K562 (cell line): ENCODE results near the gene BRWD1.

Experiments used
- CC2D1A ChIP-seq: fragments of 450-650 bp; IDR thresholded peaks from 2 replicates; pipeline ENCODE4 v1.6.1; 2017; ENCODE audit warnings: mild to moderate bottlenecking
- HMBOX1 ChIP-seq: sonication (generic); IDR thresholded peaks from 2 replicates; pipeline ENCODE4 v1.6.1; 2016
- POLR2AphosphoS5 ChIP-seq: IDR thresholded peaks from 2 replicates; pipeline ENCODE4 v1.6.1; 2011; ENCODE audit warnings: mild to moderate bottlenecking, low read depth, low read length, moderate library complexity; ENCODE audit not compliant: control insufficient read depth, insufficient read depth
- RBM39 ChIP-seq: fragments of 200-400 bp; formaldehyde crosslinking; optimal IDR thresholded peaks from 2 replicates; pipeline ENCODE3; 2018; ENCODE audit warnings: low read depth, low read length
- SETDB1 ChIP-seq: IDR thresholded peaks from one replicate; pipeline ENCODE4 v1.6.1; 2012; ENCODE audit warnings: low read length, control low read depth, inconsistent platforms
- TCF7 ChIP-seq: sonication (generic); IDR thresholded peaks from 2 replicates; pipeline ENCODE4 v1.6.1; 2016; ENCODE audit warnings: antibody characterized with exemption, borderline replicate concordance
- TCF7L2 ChIP-seq: fragments of 150-350 bp; IDR thresholded peaks from 2 replicates; pipeline ENCODE4 v1.6.1; 2016; ENCODE audit warnings: low read depth, mild to moderate bottlenecking, low read length, moderate library complexity
- ZNF121 ChIP-seq: sonication (generic); formaldehyde crosslinking; conservative IDR thresholded peaks from 2 replicates; pipeline ENCODE4 v1.8.0; 2022; ENCODE audit warnings: missing genetic modification reagents
- ZNF143 ChIP-seq: sonication (generic); formaldehyde crosslinking; IDR thresholded peaks from 2 replicates; pipeline ENCODE4 v1.9.0; 2022; ENCODE audit warnings: mild to moderate bottlenecking, missing genetic modification reagents
- TF ChIP-seq, protein P1 (sequence below), 3 experiments: IDR thresholded peaks in 2 of 3; conservative IDR thresholded peaks in 1 of 3; 2 replicates each; pipeline ENCODE4 v1.5.1; 2011 to 2012; ENCODE audit warnings: low read length in 3 of 3, mild to moderate bottlenecking in 3 of 3, control low read depth in 2 of 3, improper control_type of control experiment in 1 of 3, inconsistent platforms in 1 of 3, low read depth in 1 of 3, mixed read lengths in 1 of 3, moderate library complexity in 1 of 3; ENCODE audit not compliant: insufficient read depth in 2 of 3

GRCh38 chr21:39346671-39347331 is 33.4 kb upstream of the BRWD1 start:
- TF ChIP-seq TCF7L2 (no peak), POLR2AphosphoS5 (no peak), ZNF143 (CRISPR knock-in tag) (no peak), TCF7 (no peak), RBM39 (no peak), HMBOX1 (no peak), CC2D1A (no peak), ZNF121 (CRISPR knock-in tag) (no peak), SETDB1 (no peak)
- TF ChIP-seq, protein P1, sequence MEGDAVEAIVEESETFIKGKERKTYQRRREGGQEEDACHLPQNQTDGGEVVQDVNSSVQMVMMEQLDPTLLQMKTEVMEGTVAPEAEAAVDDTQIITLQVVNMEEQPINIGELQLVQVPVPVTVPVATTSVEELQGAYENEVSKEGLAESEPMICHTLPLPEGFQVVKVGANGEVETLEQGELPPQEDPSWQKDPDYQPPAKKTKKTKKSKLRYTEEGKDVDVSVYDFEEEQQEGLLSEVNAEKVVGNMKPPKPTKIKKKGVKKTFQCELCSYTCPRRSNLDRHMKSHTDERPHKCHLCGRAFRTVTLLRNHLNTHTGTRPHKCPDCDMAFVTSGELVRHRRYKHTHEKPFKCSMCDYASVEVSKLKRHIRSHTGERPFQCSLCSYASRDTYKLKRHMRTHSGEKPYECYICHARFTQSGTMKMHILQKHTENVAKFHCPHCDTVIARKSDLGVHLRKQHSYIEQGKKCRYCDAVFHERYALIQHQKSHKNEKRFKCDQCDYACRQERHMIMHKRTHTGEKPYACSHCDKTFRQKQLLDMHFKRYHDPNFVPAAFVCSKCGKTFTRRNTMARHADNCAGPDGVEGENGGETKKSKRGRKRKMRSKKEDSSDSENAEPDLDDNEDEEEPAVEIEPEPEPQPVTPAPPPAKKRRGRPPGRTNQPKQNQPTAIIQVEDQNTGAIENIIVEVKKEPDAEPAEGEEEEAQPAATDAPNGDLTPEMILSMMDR (IDR thresholded peaks at IDR 0.05 in 2 of 3, conservative IDR thresholded peaks at IDR 0.05 in 1 of 3; ENCODE audit: insufficient read depth in 2 of 3, low read depth in 1 of 3, low read length in 3 of 3), result no peak
